ENCODE data around the gene CROCC2.

The CROCC2 gene

GRCh38 chr2:240906141-240906910 is at the start of gene CROCC2:
Gene CROCC2 (plus strand): TSS chr2:240906336. CDS start chr2:240906514, 178 bp downstream.
- DNase-seq: no peak

GRCh38 chr2:240857039-240858008 is 48.8 kb upstream of the CROCC2 start:
- no peak for DNase-seq

- no peak for DNase-seq
Observed at GRCh38 chr2:240858321-240858720, 47.8 kb upstream of the CROCC2 start.

- DNase-seq: no peak
Observed at GRCh38 chr2:240858871-240859270, 47.3 kb upstream of the CROCC2 start.

- DNase-seq: no peak
Observed at GRCh38 chr2:240861547-240861946, 44.6 kb upstream of the CROCC2 start.

- DNase-seq: no peak
Observed at GRCh38 chr2:240864475-240864874, 41.7 kb upstream of the CROCC2 start.

- no peak for DNase-seq
Observed at GRCh38 chr2:240865391-240865790, 40.7 kb upstream of the CROCC2 start.

GRCh38 chr2:240868286-240869108 is 37.6 kb upstream of the CROCC2 start, which contains the start of gene AGXT:
Gene AGXT (plus strand): TSS chr2:240868824. CDS start chr2:240868866, 42 bp downstream.
- no peak for DNase-seq

GRCh38 chr2:240869109-240869955 is 36.8 kb upstream of the CROCC2 start:
- no peak for DNase-seq

GRCh38 chr2:240869956-240870875 is 35.9 kb upstream of the CROCC2 start:
- no peak for DNase-seq

GRCh38 chr2:240871071-240871958 is 34.8 kb upstream of the CROCC2 start:
- no peak for DNase-seq

- DNase-seq: no peak
Observed at GRCh38 chr2:240872317-240873097, 33.6 kb upstream of the CROCC2 start.

GRCh38 chr2:240873098-240873788 is 32.9 kb upstream of the CROCC2 start:
- DNase-seq: no peak

GRCh38 chr2:240873805-240874714 is 32.1 kb upstream of the CROCC2 start:
- no peak for DNase-seq

GRCh38 chr2:240874715-240875227 is 31.4 kb upstream of the CROCC2 start:
- DNase-seq: no peak

GRCh38 chr2:240875228-240876034 is 30.7 kb upstream of the CROCC2 start:
- no peak for DNase-seq
